OCI-LY1 (cell line): ENCODE measurements around the gene REEP5.
A peak's percentile ranks its signal among the peaks of the same experiment; 100 is the strongest.
"Not testable (repeated sequence)": the region's sequence is repeated elsewhere in the genome, so short reads cannot be mapped to it uniquely, and the experiment has no call there.

Experiments used
- H2AFZ ChIP-seq: fragments of 200-600 bp; sonication (generic), shearing (Covaris generic); 2 replicates; pipeline ENCODE4 v1.6.0; 2014; ENCODE audit warnings: antibody characterized with exemption, mild to moderate bottlenecking, low read length
- H3F3A ChIP-seq: fragments of 200-600 bp; sonication (generic), shearing (Covaris generic); 2 replicates; pipeline ENCODE4 v1.6.0; 2014; ENCODE audit warnings: mild to moderate bottlenecking, antibody characterized with exemption, low read length, moderate library complexity; ENCODE audit not compliant: insufficient read depth
- H3K27ac ChIP-seq: fragments of 200-600 bp; sonication (generic); 2 replicates; pipeline ENCODE4 v1.5.1; 2014; ENCODE audit warnings: low read length, mixed run types, mild to moderate bottlenecking, low read depth; ENCODE audit not compliant: poor library complexity, severe bottlenecking
- H3K27me3 ChIP-seq: fragments of 200-600 bp; sonication (generic); 2 replicates; pipeline ENCODE4 v1.6.0; 2014; ENCODE audit warnings: antibody characterized with exemption, mild to moderate bottlenecking, low read length, moderate library complexity; ENCODE audit not compliant: insufficient read depth
- H3K36me3 ChIP-seq: fragments of 200-600 bp; sonication (generic); 2 replicates; pipeline ENCODE4 v1.6.1; 2014; ENCODE audit warnings: mild to moderate bottlenecking, antibody characterized with exemption, low read length, moderate library complexity, mixed read lengths; ENCODE audit not compliant: insufficient read depth
- H3K4me1 ChIP-seq: fragments of 200-600 bp; sonication (generic); 2 replicates; pipeline ENCODE4 v1.5.1; 2014; ENCODE audit warnings: mild to moderate bottlenecking, low read length, moderate library complexity; ENCODE audit not compliant: insufficient read depth, severe bottlenecking
- H3K4me2 ChIP-seq: fragments of 200-600 bp; sonication (generic), shearing (Covaris generic); 2 replicates; pipeline ENCODE4 v1.6.1; 2014; ENCODE audit warnings: low read length
- H3K4me3 ChIP-seq: fragments of 200-600 bp; sonication (generic); 2 replicates; pipeline ENCODE4 v1.5.1; 2014; ENCODE audit warnings: low read length, low read depth, mild to moderate bottlenecking, mixed read lengths; ENCODE audit not compliant: poor library complexity, severe bottlenecking
- H3K79me2 ChIP-seq: fragments of 200-600 bp; shearing (Covaris generic); 2 replicates; pipeline ENCODE4 v1.6.1; 2016; ENCODE audit warnings: mixed run types, low read length, mixed read lengths; ENCODE audit not compliant: insufficient read depth
- H3K9ac ChIP-seq: fragments of 200-600 bp; sonication (generic), shearing (Covaris generic); 2 replicates; pipeline ENCODE4 v1.6.1; 2014; ENCODE audit warnings: mild to moderate bottlenecking, low read length, mixed read lengths
- H3K9me2 ChIP-seq: fragments of 200-600 bp; sonication (generic), shearing (Covaris generic); 2 replicates; pipeline ENCODE4 v1.6.1; 2014; ENCODE audit warnings: low read depth, mild to moderate bottlenecking, low read length, mixed read lengths
- H3K9me3 ChIP-seq: fragments of 200-600 bp; shearing (Covaris generic); 2 replicates; pipeline ENCODE4 v1.6.1; 2014; ENCODE audit warnings: low read length, mixed read lengths
- H4K20me1 ChIP-seq: fragments of 200-600 bp; sonication (generic), shearing (Covaris generic); 2 replicates; pipeline ENCODE4 v1.6.0; 2016; ENCODE audit warnings: mild to moderate bottlenecking, low read length; ENCODE audit not compliant: insufficient read depth
- EZH2 ChIP-seq: fragments of 200-600 bp; sonication (generic), shearing (Covaris generic); IDR thresholded peaks from 2 replicates; pipeline ENCODE4 v1.8.0; 2017; ENCODE audit warnings: borderline replicate concordance, mixed run types, mild to moderate bottlenecking, antibody characterized with exemption, low read length, moderate library complexity, mixed read lengths
- TF ChIP-seq, protein P1 (sequence below): fragments of 200-600 bp; sonication (generic), shearing (Covaris generic); IDR thresholded peaks from 2 replicates; pipeline ENCODE4 v1.5.1; 2017; ENCODE audit warnings: mild to moderate bottlenecking, antibody characterized with exemption, low read length, moderate library complexity, mixed read lengths

Gene REEP5

DNA sequence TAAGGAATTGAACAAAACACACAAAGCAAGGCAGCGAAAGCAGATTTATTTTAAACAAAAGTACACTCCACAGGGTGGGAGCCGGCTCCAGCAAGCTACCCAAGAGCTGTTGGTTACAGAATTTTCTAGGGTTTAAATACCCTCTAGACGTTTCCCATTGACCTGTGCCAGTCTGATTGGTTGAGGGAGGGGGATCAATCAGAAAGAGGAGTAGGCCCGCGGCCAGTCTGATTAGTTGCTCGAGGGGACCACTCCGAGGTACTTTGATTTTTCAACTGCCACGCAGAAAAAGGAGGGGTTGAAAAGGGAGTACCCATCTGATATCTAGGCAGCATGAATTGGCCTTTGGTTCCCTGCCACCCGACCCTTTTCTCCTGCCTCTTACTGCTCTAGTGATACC lies 59.9 kb downstream of the REEP5 start:
- Histone ChIP-seq H2AFZ (no peak overlapping the region), H3K9me2 (no peaks in the 10 kb centered on the region), H4K20me1 (no peaks in the 10 kb centered on the region), H3K27ac (no peak overlapping the region), H3K4me2 (peak overlapping the region; percentile 99), H3K9ac (peak overlapping the region; percentile 80), H3K9me3 (no peaks in the 10 kb centered on the region), H3K4me1 (peaks cover 27% of the 10 kb centered on the region), H3K79me2 (peaks cover 29% of the 10 kb centered on the region), H3K27me3 (no peaks in the 10 kb centered on the region), H3F3A (no peaks in the 10 kb centered on the region), H3K36me3 (peaks cover 49% of the 10 kb centered on the region), H3K4me3 (peak overlapping the region; percentile 76)
- TF ChIP-seq EZH2: no peak
- TF ChIP-seq, protein P1, sequence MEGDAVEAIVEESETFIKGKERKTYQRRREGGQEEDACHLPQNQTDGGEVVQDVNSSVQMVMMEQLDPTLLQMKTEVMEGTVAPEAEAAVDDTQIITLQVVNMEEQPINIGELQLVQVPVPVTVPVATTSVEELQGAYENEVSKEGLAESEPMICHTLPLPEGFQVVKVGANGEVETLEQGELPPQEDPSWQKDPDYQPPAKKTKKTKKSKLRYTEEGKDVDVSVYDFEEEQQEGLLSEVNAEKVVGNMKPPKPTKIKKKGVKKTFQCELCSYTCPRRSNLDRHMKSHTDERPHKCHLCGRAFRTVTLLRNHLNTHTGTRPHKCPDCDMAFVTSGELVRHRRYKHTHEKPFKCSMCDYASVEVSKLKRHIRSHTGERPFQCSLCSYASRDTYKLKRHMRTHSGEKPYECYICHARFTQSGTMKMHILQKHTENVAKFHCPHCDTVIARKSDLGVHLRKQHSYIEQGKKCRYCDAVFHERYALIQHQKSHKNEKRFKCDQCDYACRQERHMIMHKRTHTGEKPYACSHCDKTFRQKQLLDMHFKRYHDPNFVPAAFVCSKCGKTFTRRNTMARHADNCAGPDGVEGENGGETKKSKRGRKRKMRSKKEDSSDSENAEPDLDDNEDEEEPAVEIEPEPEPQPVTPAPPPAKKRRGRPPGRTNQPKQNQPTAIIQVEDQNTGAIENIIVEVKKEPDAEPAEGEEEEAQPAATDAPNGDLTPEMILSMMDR: no peak

GRCh38 chr5:112861638-112861985 lies 60.4 kb downstream of the REEP5 start:
- Histone ChIP-seq H3K79me2 (peaks cover 29% of the 10 kb centered on the region), H2AFZ (no peak overlapping the region), H3K9me3 (no peaks in the 10 kb centered on the region), H3K9me2 (no peaks in the 10 kb centered on the region), H3K4me1 (peaks cover 27% of the 10 kb centered on the region), H3K27me3 (no peaks in the 10 kb centered on the region), H3K9ac (peak overlapping the region; percentile 80), H3K4me3 (peak overlapping the region; percentile 76), H4K20me1 (no peaks in the 10 kb centered on the region), H3K4me2 (peak overlapping the region; percentile 99), H3F3A (no peaks in the 10 kb centered on the region), H3K36me3 (peaks cover 44% of the 10 kb centered on the region), H3K27ac (peak overlapping the region; percentile 59)
- TF ChIP-seq, protein P1: no peak
- no peak for TF ChIP-seq EZH2

DNA sequence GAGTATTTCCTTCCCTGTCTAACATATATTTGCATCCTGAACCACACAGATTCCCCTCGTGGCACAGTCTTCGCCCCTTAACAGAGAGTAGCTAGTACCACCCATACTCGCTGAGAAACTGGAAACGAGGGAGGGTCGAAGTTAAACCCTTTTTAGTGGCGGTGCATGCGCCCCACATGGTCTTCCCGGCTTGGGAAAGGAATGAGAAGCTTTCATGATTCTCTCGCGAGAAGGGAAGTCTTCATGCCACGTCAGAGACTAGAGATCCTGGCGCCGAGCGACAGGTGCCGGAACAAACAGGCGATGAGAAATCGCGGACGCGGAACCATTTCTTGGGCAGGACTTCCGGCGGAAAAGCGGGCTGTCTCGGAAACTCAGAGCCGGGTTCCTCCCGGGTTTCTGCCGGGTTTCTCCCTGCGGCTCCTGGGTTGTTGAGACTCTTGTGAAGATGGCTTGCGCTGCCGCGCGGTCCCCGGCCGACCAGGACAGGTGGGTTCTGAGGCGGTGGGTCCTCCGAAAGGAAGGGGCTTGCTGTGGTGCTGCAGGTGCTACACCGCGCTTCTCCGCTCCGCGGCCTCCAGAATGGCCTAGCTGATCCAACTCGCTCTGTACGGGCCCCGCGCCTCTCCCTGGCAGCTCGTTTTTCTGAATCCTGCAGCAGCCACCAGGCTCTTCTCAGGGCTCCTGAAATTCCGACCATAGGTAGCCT lies 60.9 kb downstream of the REEP5 start, which contains the start of gene SRP19:
Gene SRP19 (plus strand): TSS at position 359 of the 709 bp plus-strand sequence. CDS start 90 bp downstream, at position 449.
- H2AFZ ChIP-seq: peak within 1 kb of the TSS; percentile 100
- H3K27ac ChIP-seq: peak within 1 kb of the TSS; percentile 59
- TF ChIP-seq EZH2: no peak
- TF ChIP-seq, protein P1: no peak
- H3K4me2 ChIP-seq: peak within 1 kb of the TSS; percentile 99
- H3K36me3 ChIP-seq: peaks cover 39% of the 10 kb centered on the region
- peak within 1 kb of the TSS; percentile 80 for H3K9ac ChIP-seq
- H3K4me1 ChIP-seq: peaks cover 27% of the 10 kb centered on the region
- H3K4me3 ChIP-seq: peak within 1 kb of the TSS; percentile 76
- no peaks in the 10 kb centered on the region for H4K20me1 ChIP-seq
- no peaks in the 10 kb centered on the region for H3K9me3 ChIP-seq
- H3K27me3 ChIP-seq: no peaks in the 10 kb centered on the region
- H3K79me2 ChIP-seq: peaks cover 29% of the 10 kb centered on the region
- no peaks in the 10 kb centered on the region for H3F3A ChIP-seq
- no peaks in the 10 kb centered on the region for H3K9me2 ChIP-seq

- Histone ChIP-seq H3K27ac (peak overlapping the region; percentile 59), H3K36me3 (peaks cover 33% of the 10 kb centered on the region)
- not testable (repeated sequence) for H3F3A ChIP-seq
Measured at GRCh38 chr5:112860571-112860928, 61.5 kb downstream of the REEP5 start.

More at GRCh38 chr5:112860571-112860928, 61.5 kb downstream of the REEP5 start:
- Histone ChIP-seq H3K4me2 (peak overlapping the region; percentile 99), H2AFZ (peak overlapping the region; percentile 100), H3K4me3 (peak overlapping the region; percentile 76), H3K79me2 (peaks cover 29% of the 10 kb centered on the region), H3K9ac (peak overlapping the region; percentile 80), H3K4me1 (peaks cover 27% of the 10 kb centered on the region)
- not testable (repeated sequence) for H3K27me3 ChIP-seq, H3K9me2 ChIP-seq, H3K9me3 ChIP-seq, H4K20me1 ChIP-seq
